Ovary (tissue), 9 donors: ENCODE data around the gene COL5A2. TPM values are rescaled to one million over a fixed set of nuclear protein-coding genes. Genes with fewer than 3 reads are reported as not detected.

Experiments
- DNase-seq, 5 donors: peaks; one replicate each; pipeline ENCODE4 v3.0.0-alpha.2; 2019 to 2020
- H3K27ac ChIP-seq, 2 donors: fragments of 200-600 bp; one replicate each; pipeline versions ENCODE4 v1.5.1 to v1.8.0; 2019 to 2022
- H3K27me3 ChIP-seq: fragments of 200-600 bp; one replicate; pipeline ENCODE4 v1.8.0; 2022
- H3K36me3 ChIP-seq: fragments of 200-600 bp; sonication (generic); one replicate; pipeline ENCODE4 v1.5.1; 2019
- H3K4me1 ChIP-seq: one replicate; pipeline ENCODE4 v1.8.1; 2013; ENCODE audit warnings: mild to moderate bottlenecking, moderate library complexity; ENCODE audit not compliant: insufficient read depth
- H3K4me3 ChIP-seq: fragments of 200-600 bp; sonication (generic); one replicate; pipeline ENCODE4 v1.5.1; 2017
- H3K9me3 ChIP-seq, 2 donors: fragments of 200-600 bp in 1 of 2; sonication (generic) in 1 of 2; one replicate each; pipeline versions ENCODE4 v1.5.1 to v1.8.1; 2013 to 2019; ENCODE audit warnings: mild to moderate bottlenecking in 1 of 2, moderate library complexity in 1 of 2
- CTCF ChIP-seq, 3 donors: fragments of 450-650 bp in 2 of 3; fragments of 200-600 bp in 1 of 3; IDR thresholded peaks; one replicate each; pipeline versions ENCODE4 v1.5.1 to v1.8.0; 2016 to 2022; ENCODE audit warnings: antibody characterized with exemption in 3 of 3, mild to moderate bottlenecking in 1 of 3
- EP300 ChIP-seq: sonication (generic); formaldehyde crosslinking; IDR thresholded peaks from one replicate; pipeline ENCODE4 v1.6.1; 2017; ENCODE audit warnings: antibody characterized with exemption
- POLR2A ChIP-seq: fragments of 450-650 bp; IDR thresholded peaks from one replicate; pipeline ENCODE4 v1.6.1; 2017; ENCODE audit warnings: antibody characterized with exemption, mild to moderate bottlenecking, moderate library complexity
- WGBS, 3 donors: extraction: QIAGEN DNeasy Blood & Tissue Kit in 1 of 3; methylation state at CpG; one replicate each; pipeline versions ENCODE4 v1.1.5 to v1.1.7; 2013 to 2017; 5-methylcytosine and 5-hydroxymethylcytosine counted together
- intact Hi-C, 4 donors: fragments of 100-400 bp; cut with DNase I; formaldehyde crosslinking; loops; one replicate each; pipeline versions ENCODE4 v1.11.0 to v1.15.1; 2022 to 2023
- polyA plus RNA-seq, 2 donors: library from polyadenylated mRNA; stranded (reverse); fragments of 200-250 nt in 1 of 2; fragments of 350-450 nt in 1 of 2; fragmentation: Illumina TruSeq in 1 of 2; extraction: RNeasy Lipid Tissue Mini Kit (QIAGEN cat#74804) in 1 of 2; gene quantifications; one replicate each; pipeline ENCODE4 v1.2.3, GENCODE V29; 2013 to 2014
- total RNA-seq, 7 donors: library from RNA; depleted of rRNA in 2 of 7; stranded (reverse); fragments of >200 nt in 2 of 7; fragmentation: NEBNext Ultra II Directional in 3 of 7; extraction: Animal tissue kit (Norgen Biotek cat#: 25700) in 3 of 7; gene quantifications; one replicate each; pipeline versions ENCODE4 v1.1.0 to v1.2.4, GENCODE V29; 2016 to 2023
- donor health status: DM: no; HTN: no; CAD: no; lungs with moderate emphysema.
- donor health status: DM: no; HTN: no; CAD: no.
- donor health status: Bipolar disorder and iron deficiency.
- donor health status: DM: yes; HTN: yes; CAD: no.
- donor health status: DM: no; HTN: no; CAD: no.
- donor health status: DM: yes; HTN: yes; CAD: no.

The COL5A2 gene
- total and polyA plus RNA-seq, 9 donors, result 25.2 to 46.8 (median 31.7) TPM

GRCh38 chr2:189221811-189222467 lies 42.4 kb upstream of the COL5A2 start:
- no peak for TF ChIP-seq CTCF (IDR thresholded peaks at IDR 0.05)
- no peak for TF ChIP-seq EP300
- TF ChIP-seq POLR2A, result no peak
- Histone ChIP-seq H3K27ac (no peak overlapping the region), H3K36me3 (no peaks in the 10 kb centered on the region), H3K4me1 (peaks cover 2% of the 10 kb centered on the region), H3K27me3 (no peaks in the 10 kb centered on the region), H3K4me3 (no peak overlapping the region), H3K9me3 (no peaks in the 10 kb centered on the region)
- DNase-seq, result no peak
- intact Hi-C loops, result no loop called here

- WGBS, 3 donors, result 72 to 82% (median 79%) methylated on average over 2 of the region's 2 CpGs
- H3K36me3 ChIP-seq, result no peaks in the 10 kb centered on the region
- DNase-seq, result no peak
- H3K4me1 ChIP-seq, result peaks cover 2% of the 10 kb centered on the region
- H3K4me3 ChIP-seq, result no peak overlapping the region
- H3K9me3 ChIP-seq, result no peaks in the 10 kb centered on the region
- intact Hi-C loops, result no loop called here
- no peak overlapping the region for H3K27ac ChIP-seq
- TF ChIP-seq EP300 (no peak), POLR2A (no peak), CTCF (IDR thresholded peaks at IDR 0.05) (no peak)
- no peaks in the 10 kb centered on the region for H3K27me3 ChIP-seq
These were observed 38.7 kb upstream of the COL5A2 start for GRCh38 chr2:189218236-189218635.

GRCh38 chr2:189217541-189217940 lies 38.0 kb upstream of the COL5A2 start:
- H3K9me3 ChIP-seq, result no peaks in the 10 kb centered on the region
- no peak overlapping the region for H3K4me3 ChIP-seq
- TF ChIP-seq CTCF (IDR thresholded peaks at IDR 0.05), result no peak
- TF ChIP-seq POLR2A, result no peak
- TF ChIP-seq EP300, result no peak
- 72 to 85% (median 74%) methylated on average over 6 of the region's 6 CpGs for WGBS, 3 donors
- no peaks in the 10 kb centered on the region for H3K27me3 ChIP-seq
- no peaks in the 10 kb centered on the region for H3K36me3 ChIP-seq
- intact Hi-C loops, result no loop called here
- peaks cover 2% of the 10 kb centered on the region for H3K4me1 ChIP-seq
- H3K27ac ChIP-seq, result no peak overlapping the region
- no peak for DNase-seq

GRCh38 chr2:189217051-189217450 lies 37.5 kb upstream of the COL5A2 start:
- Histone ChIP-seq H3K36me3 (no peaks in the 10 kb centered on the region), H3K4me3 (no peak overlapping the region)

More at GRCh38 chr2:189217051-189217450, 37.5 kb upstream of the COL5A2 start:
- Histone ChIP-seq H3K4me1 (no peaks in the 10 kb centered on the region), H3K27ac (no peak overlapping the region), H3K27me3 (no peaks in the 10 kb centered on the region), H3K9me3 (no peaks in the 10 kb centered on the region)
- 77 to 90% (median 85%) methylated on average over 3 of the region's 3 CpGs for WGBS, 3 donors
- TF ChIP-seq EP300, result no peak
- no peak for TF ChIP-seq POLR2A
- no peak for TF ChIP-seq CTCF (IDR thresholded peaks at IDR 0.05)
- intact Hi-C loops, result no loop called here
- DNase-seq, result no peak
